Measurements from ENCODE around the gene ANO6.

DNA sequence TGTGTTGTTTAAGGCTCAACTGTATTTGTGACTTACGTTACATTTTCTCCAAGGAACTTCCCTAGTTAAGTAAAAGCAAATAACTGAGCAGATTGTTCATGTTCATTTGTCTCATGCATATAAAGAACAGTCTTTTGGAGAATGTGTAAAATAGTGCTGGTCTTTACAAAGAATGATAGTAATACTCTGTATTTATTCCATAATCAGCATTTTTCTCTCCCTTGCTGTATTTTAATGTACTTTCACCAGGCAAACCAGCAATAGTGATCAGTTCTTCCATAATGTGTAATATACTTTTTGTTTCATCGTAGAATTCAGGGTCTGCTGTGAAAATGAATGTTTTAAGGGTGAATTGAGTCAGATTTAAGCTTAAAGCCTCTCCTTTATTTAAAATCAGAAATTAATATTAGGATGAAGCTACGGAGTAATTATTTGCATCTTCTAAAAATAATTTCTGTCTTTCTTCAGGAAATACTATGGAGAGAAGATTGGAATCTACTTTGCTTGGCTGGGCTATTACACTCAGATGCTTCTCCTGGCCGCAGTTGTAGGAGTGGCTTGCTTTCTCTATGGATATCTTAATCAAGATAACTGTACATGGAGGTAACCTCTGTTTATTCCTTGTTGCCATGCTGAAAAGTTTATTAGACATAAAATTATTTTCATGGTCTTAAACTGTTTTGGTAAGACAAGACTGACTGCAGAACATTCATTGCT is 141.1 kb downstream of the ANO6 start:
- TF ChIP-seq, protein P1, sequence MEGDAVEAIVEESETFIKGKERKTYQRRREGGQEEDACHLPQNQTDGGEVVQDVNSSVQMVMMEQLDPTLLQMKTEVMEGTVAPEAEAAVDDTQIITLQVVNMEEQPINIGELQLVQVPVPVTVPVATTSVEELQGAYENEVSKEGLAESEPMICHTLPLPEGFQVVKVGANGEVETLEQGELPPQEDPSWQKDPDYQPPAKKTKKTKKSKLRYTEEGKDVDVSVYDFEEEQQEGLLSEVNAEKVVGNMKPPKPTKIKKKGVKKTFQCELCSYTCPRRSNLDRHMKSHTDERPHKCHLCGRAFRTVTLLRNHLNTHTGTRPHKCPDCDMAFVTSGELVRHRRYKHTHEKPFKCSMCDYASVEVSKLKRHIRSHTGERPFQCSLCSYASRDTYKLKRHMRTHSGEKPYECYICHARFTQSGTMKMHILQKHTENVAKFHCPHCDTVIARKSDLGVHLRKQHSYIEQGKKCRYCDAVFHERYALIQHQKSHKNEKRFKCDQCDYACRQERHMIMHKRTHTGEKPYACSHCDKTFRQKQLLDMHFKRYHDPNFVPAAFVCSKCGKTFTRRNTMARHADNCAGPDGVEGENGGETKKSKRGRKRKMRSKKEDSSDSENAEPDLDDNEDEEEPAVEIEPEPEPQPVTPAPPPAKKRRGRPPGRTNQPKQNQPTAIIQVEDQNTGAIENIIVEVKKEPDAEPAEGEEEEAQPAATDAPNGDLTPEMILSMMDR (IDR thresholded peaks at IDR 0.05) = no peak
- no peak for TF ChIP-seq POLR2A (IDR thresholded peaks at IDR 0.05)

All from breast epithelium (tissue), 3 donors.